Type B pancreatic cell (in vitro differentiated cells): ENCODE results near the gene PLGLB2. TPM values are rescaled to one million over a fixed set of nuclear protein-coding genes. Genes with fewer than 3 reads are reported as not detected.

ENCODE experiments used
- total RNA-seq: library from RNA; stranded (reverse); gene quantifications from 2 replicates; pipeline ENCODE4 v1.2.1, GENCODE V29; 2021; ENCODE audit warnings: low replicate concordance

Gene PLGLB2
- total RNA-seq, 1 donor from 2014 or later, result 5.1 TPM

Other genes starting within 250 kb of the PLGLB2 start
- gene RGPD2, start 77.7 kb downstream of the PLGLB2 start, total RNA-seq, result 7.5 and 11.3 TPM in 2 replicates